ENCODE data around the gene GLI3.

Gene GLI3

GRCh38 chr7:41925946-41926345 lies 311.1 kb downstream of the GLI3 start:
- DNase-seq (ENCODE audit: extremely low spot score) = no peak
- TF ChIP-seq, protein P1, sequence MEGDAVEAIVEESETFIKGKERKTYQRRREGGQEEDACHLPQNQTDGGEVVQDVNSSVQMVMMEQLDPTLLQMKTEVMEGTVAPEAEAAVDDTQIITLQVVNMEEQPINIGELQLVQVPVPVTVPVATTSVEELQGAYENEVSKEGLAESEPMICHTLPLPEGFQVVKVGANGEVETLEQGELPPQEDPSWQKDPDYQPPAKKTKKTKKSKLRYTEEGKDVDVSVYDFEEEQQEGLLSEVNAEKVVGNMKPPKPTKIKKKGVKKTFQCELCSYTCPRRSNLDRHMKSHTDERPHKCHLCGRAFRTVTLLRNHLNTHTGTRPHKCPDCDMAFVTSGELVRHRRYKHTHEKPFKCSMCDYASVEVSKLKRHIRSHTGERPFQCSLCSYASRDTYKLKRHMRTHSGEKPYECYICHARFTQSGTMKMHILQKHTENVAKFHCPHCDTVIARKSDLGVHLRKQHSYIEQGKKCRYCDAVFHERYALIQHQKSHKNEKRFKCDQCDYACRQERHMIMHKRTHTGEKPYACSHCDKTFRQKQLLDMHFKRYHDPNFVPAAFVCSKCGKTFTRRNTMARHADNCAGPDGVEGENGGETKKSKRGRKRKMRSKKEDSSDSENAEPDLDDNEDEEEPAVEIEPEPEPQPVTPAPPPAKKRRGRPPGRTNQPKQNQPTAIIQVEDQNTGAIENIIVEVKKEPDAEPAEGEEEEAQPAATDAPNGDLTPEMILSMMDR (IDR thresholded peaks at IDR 0.05; ENCODE audit: control extremely low read depth, extremely low read depth, low read depth, missing control alignments) = no peak
- POLR2A ChIA-PET = no interaction called here
- CTCF ChIA-PET = interaction anchor here (10.9 kb wide), 1 partner anchor 17 kb away, joined by 139 read pairs; no protein-coding TSS in a partner anchor

DNA sequence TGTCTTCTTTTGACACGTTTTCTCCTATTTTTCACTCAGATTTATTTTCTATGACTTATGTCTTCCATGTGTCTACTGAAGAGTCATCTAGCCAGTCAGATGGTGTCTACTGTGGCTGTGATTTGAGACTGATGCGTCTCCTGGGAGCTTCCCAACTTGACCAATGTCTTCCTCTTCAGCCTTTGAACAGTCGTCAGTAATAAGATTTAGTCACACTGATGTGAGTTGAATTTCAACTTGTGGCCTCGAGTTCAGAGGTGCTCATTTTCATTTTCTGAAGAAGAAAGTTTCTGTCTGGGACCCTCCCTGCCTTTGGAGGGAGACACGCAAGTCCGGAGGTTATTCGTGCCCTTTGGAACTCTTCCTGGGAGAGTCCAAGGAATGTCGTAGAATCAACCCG lies 312.2 kb downstream of the GLI3 start:
- no peak for DNase-seq (ENCODE audit: extremely low spot score)
- ChIA-PET CTCF (interaction anchor here (1.4 to 10.9 kb wide), 2 partner anchors 11 to 18 kb away, joined by 3 to 139 read pairs; no protein-coding TSS in a partner anchor), POLR2A (no interaction called here)
- TF ChIP-seq, protein P1 (IDR thresholded peaks at IDR 0.05; ENCODE audit: control extremely low read depth, extremely low read depth, low read depth, missing control alignments) = no peak

GRCh38 chr7:41922373-41922772 lies 314.6 kb downstream of the GLI3 start:
- DNase-seq (ENCODE audit: extremely low spot score) = no peak
- TF ChIP-seq, protein P1 (IDR thresholded peaks at IDR 0.05; ENCODE audit: control extremely low read depth, extremely low read depth, low read depth, missing control alignments) = no peak
- CTCF ChIA-PET = interaction anchor here (1.0 to 2.5 kb wide), 2 partner anchors 19 to 22 kb away, joined by 3 to 9 read pairs; no protein-coding TSS in a partner anchor
- POLR2A ChIA-PET = no interaction called here

DNA sequence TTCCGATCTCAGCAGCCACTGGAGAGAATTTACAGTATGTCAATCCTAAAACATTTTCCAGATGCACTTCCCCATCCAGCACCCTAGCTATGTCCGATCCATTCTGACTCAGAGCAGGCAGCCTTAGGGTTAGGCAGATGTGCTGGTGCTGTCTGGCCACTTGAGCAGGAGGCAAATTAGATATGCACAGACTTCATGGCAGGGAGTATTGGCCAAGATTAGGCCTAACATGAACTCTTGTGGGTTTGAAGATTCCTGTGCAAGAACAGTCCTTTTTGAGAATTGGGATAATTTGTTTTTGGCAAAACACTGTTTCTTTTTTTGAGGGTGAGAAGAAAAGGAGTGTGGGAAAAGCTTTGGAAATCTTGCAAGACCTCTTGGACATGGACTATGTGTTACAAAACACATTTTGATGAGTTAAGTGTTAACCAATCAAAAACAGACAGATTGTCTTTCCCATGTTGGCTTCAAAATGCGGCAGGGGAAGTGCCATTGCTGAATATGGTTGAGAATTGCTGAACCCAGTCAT lies 315.5 kb downstream of the GLI3 start:
- TF ChIP-seq, protein P1 (IDR thresholded peaks at IDR 0.05; ENCODE audit: control extremely low read depth, extremely low read depth, low read depth, missing control alignments) = no peak
- CTCF ChIA-PET = interaction anchor here (1.0 to 2.5 kb wide), 2 partner anchors 19 to 21 kb away, joined by 3 to 9 read pairs; no protein-coding TSS in a partner anchor
- no peak for DNase-seq (ENCODE audit: extremely low spot score)
- POLR2A ChIA-PET = no interaction called here

- TF ChIP-seq, protein P1 (IDR thresholded peaks at IDR 0.05; ENCODE audit: control extremely low read depth, extremely low read depth, low read depth, missing control alignments) = no peak
- DNase-seq (ENCODE audit: extremely low spot score) = no peak
- POLR2A ChIA-PET = no interaction called here
- CTCF ChIA-PET = interaction anchor here (0.8 to 1.9 kb wide), 3 partner anchors 9 to 30 kb away, joined by 3 to 10 read pairs (median 4); no protein-coding TSS in a partner anchor
Observed at GRCh38 chr7:41918597-41918996, 318.4 kb downstream of the GLI3 start.

- TF ChIP-seq, protein P1 (IDR thresholded peaks at IDR 0.05; ENCODE audit: control extremely low read depth, extremely low read depth, low read depth, missing control alignments) = no peak
- ChIA-PET CTCF (interaction anchor here (1.1 to 2.4 kb wide), 4 partner anchors 9 to 26 kb away, joined by 3 to 9 read pairs (median 4); no protein-coding TSS in a partner anchor), POLR2A (no interaction called here)
- DNase-seq (ENCODE audit: extremely low spot score) = no peak
Observed at GRCh38 chr7:41916450-41916927, 320.5 kb downstream of the GLI3 start.

Data from GM10248 (cell line).